Endothelial cell of umbilical vein (primary cell): ENCODE measurements around the gene PKHD1. TPM values are rescaled to one million over a fixed set of nuclear protein-coding genes. Genes with fewer than 3 reads are reported as not detected.

Experiments
- BruUV-seq: library from RNA; stranded (reverse); fragments of 400-500 nt; replicated peaks from 2 replicates; lab custom pipeline; 2021; lab: Mats Ljungman, UMichigan
- CTCF ChIA-PET: fragments of 300-600, 350-600 bp; sonication (Branson Sonifier 250); formaldehyde crosslinking; loops from one replicate; lab custom pipeline; 2021; ENCODE audit warnings: antibody characterized with exemption, inconsistent platforms; lab: Charles Lee
- POLR2A ChIA-PET: fragments of 300-600, 350-600 bp; sonication (Branson Sonifier 250); formaldehyde crosslinking; loops from one replicate; lab custom pipeline; 2021; ENCODE audit warnings: antibody characterized with exemption, inconsistent platforms; lab: Charles Lee
- DNase-seq: peaks from one replicate; pipeline ENCODE4 v3.0.0-alpha.2; 2011; ENCODE audit warnings: low read depth, low spot score
- FAIRE-seq: peaks from 2 replicates; lab custom pipeline; 2011; peaks lifted over from hg19 to GRCh38; lab: Jason Lieb, UNC
- H2AFZ ChIP-seq: 2 replicates; pipeline ENCODE4 v1.6.0; 2012; ENCODE audit warnings: low read depth, low read length, control low read depth, inconsistent platforms
- H3K27ac ChIP-seq: 2 replicates; pipeline ENCODE4 v1.5.1; 2011; ENCODE audit warnings: low read depth, mild to moderate bottlenecking, control low read depth, low read length, moderate library complexity; ENCODE audit not compliant: insufficient read depth
- H3K27me3 ChIP-seq, 2 experiments: 2 replicates each; pipeline versions ENCODE4 v1.6.0 to v1.6.1; 2011; ENCODE audit warnings: low read length in 2 of 2, mixed read lengths in 1 of 2; ENCODE audit not compliant: control insufficient read depth in 2 of 2, insufficient read depth in 2 of 2
- H3K36me3 ChIP-seq, 2 experiments: 2 replicates in 1 of 2; 3 replicates in 1 of 2; pipeline ENCODE4 v1.5.1; 2011; ENCODE audit warnings: low read length in 2 of 2, mild to moderate bottlenecking in 1 of 2, moderate library complexity in 1 of 2; ENCODE audit not compliant: control insufficient read depth in 2 of 2, insufficient read depth in 2 of 2; ENCODE audit errors: extremely low read depth in 1 of 2
- H3K4me1 ChIP-seq: 3 replicates; pipeline ENCODE4 v1.5.1; 2011; ENCODE audit warnings: mild to moderate bottlenecking, low read length; ENCODE audit not compliant: control insufficient read depth, insufficient read depth; ENCODE audit errors: extremely low read depth
- H3K4me2 ChIP-seq: 2 replicates; pipeline ENCODE4 v1.6.1; 2011; ENCODE audit warnings: low read length, control low read depth, mixed read lengths; ENCODE audit not compliant: insufficient read depth
- H3K4me3 ChIP-seq, 3 experiments: fragments of 200-600 bp in 1 of 3; sonication (generic), shearing (Covaris generic) in 1 of 3; replicated peaks in 1 of 3; 2 replicates each; pipeline ENCODE4 v1.5.1; 2011 to 2016; ENCODE audit warnings: control low read depth in 3 of 3, low read length in 3 of 3, mild to moderate bottlenecking in 2 of 3, inconsistent platforms in 1 of 3, low read depth in 1 of 3, moderate library complexity in 1 of 3; ENCODE audit not compliant: insufficient read depth in 1 of 3
- H3K79me2 ChIP-seq: 2 replicates; pipeline ENCODE4 v1.6.0; 2012; ENCODE audit warnings: low read length, inconsistent platforms; ENCODE audit not compliant: control insufficient read depth, insufficient read depth
- H3K9ac ChIP-seq: replicated peaks from 2 replicates; pipeline ENCODE3; 2011; ENCODE audit warnings: low read length, control low read depth; ENCODE audit not compliant: insufficient read depth; ENCODE audit errors: extremely low read depth
- H3K9me1 ChIP-seq: replicated peaks from 3 replicates; pipeline ENCODE4 v1.6.0; 2011; ENCODE audit warnings: mild to moderate bottlenecking, low read length; ENCODE audit not compliant: control insufficient read depth, insufficient read depth; ENCODE audit errors: extremely low read depth
- H3K9me3 ChIP-seq: replicated peaks from 2 replicates; pipeline ENCODE4 v1.5.1; 2012; ENCODE audit warnings: low read length, inconsistent platforms; ENCODE audit not compliant: control insufficient read depth, insufficient read depth
- H4K20me1 ChIP-seq: replicated peaks from 2 replicates; pipeline ENCODE3; 2011; ENCODE audit warnings: mild to moderate bottlenecking, low read length; ENCODE audit not compliant: control insufficient read depth, insufficient read depth; ENCODE audit errors: extremely low read depth
- EZH2 ChIP-seq: IDR thresholded peaks from 2 replicates; pipeline ENCODE4 v1.6.1; 2012; ENCODE audit warnings: borderline replicate concordance, low read depth, mild to moderate bottlenecking, moderate library complexity, low read length, inconsistent platforms; ENCODE audit not compliant: severe bottlenecking
- FOS ChIP-seq: IDR thresholded peaks from 2 replicates; pipeline ENCODE4 v1.6.1; 2011; ENCODE audit warnings: mild to moderate bottlenecking, low read length, moderate library complexity, borderline replicate concordance; ENCODE audit not compliant: insufficient read depth
- GATA2 ChIP-seq: IDR thresholded peaks from 2 replicates; pipeline ENCODE4 v1.7.0; 2011; ENCODE audit warnings: low read depth, mild to moderate bottlenecking, moderate library complexity, mixed read lengths, low read length; ENCODE audit not compliant: insufficient read length, insufficient read depth
- JUN ChIP-seq: IDR thresholded peaks from 2 replicates; pipeline ENCODE4 v1.6.1; 2011; ENCODE audit warnings: borderline replicate concordance, low read depth; ENCODE audit not compliant: insufficient read length, insufficient read depth
- MAX ChIP-seq: IDR thresholded peaks from 2 replicates; pipeline ENCODE4 v1.6.1; 2011; ENCODE audit not compliant: insufficient read depth, insufficient read length
- MYC ChIP-seq: IDR thresholded peaks from one replicate; pipeline ENCODE4 v1.6.1; 2011; ENCODE audit warnings: mild to moderate bottlenecking, low read depth, low read length
- POLR2A ChIP-seq: IDR thresholded peaks from 2 replicates; pipeline ENCODE4 v1.6.1; 2012; ENCODE audit warnings: low read depth, mild to moderate bottlenecking, control low read depth, low read length
- POLR2AphosphoS5 ChIP-seq: IDR thresholded peaks from 2 replicates; pipeline ENCODE4 v1.6.1; 2012; ENCODE audit warnings: low read depth, mild to moderate bottlenecking, control low read depth, low read length, moderate library complexity; ENCODE audit not compliant: insufficient read depth
- dilution Hi-C: fragments of 300-500 bp; cut with MboI; formaldehyde crosslinking; loops from one replicate; pipeline ENCODE4 v1.15.0; 2019; ENCODE audit warnings: low sequenced_read_pairs; ENCODE audit not compliant: extremely low pct_ligation_motif_present
- intact Hi-C: fragments of 100-400 bp; cut with micrococcal nuclease; formaldehyde crosslinking; loops from one replicate; pipeline ENCODE4 v1.10.0; 2022
- polyA plus RNA-seq, 4 experiments: library from polyadenylated mRNA; depleted of rRNA in 3 of 4; stranded (reverse) in 3 of 4; unstranded in 1 of 4; fragments of >200 nt; gene quantifications; 2 replicates each; pipeline versions ENCODE4 v1.2.1 to v1.2.3, GENCODE V29; 2011 to 2012; ENCODE audit warnings: missing spikeins in 1 of 4
- total RNA-seq: library from RNA; stranded (reverse); gene quantifications from 2 replicates; pipeline ENCODE4 v1.2.3, GENCODE V29; 2021
- TF ChIP-seq, protein P1 (sequence below), 2 donors: IDR thresholded peaks; 1 replicate in 1 of 2; 2 replicates in 1 of 2; pipeline ENCODE4 v1.5.1; 2011; ENCODE audit warnings: low read length in 2 of 2, mild to moderate bottlenecking in 2 of 2, moderate library complexity in 2 of 2, control low read depth in 1 of 2, inconsistent platforms in 1 of 2, low read depth in 1 of 2; ENCODE audit not compliant: insufficient read depth in 1 of 2; ENCODE audit errors: extremely low read depth in 1 of 2

The PKHD1 gene
- total and polyA plus RNA-seq, 2 donors (not counting 3 experiments of a cell fraction or from before 2014, with no cell fraction given): not detected

DNA sequence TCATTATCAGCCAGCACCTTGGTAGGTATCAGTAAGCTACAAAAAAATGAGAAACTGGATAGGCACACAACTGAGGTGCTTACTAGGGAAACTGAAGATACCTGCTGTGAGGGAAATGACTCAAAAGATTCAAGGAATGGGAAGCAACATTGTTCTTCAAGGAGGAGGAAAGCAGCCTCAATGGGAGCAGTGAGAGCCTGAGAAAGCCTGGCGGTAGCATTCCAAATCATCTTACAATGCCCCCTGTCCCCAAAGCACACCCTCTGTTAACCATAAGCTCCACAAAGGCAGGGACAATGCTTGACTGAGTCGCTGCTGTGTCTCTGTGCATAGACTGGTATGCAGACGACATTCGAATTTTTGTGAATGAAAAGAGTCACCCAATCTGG is 10.6 kb downstream of the PKHD1 start:
- no peak overlapping the region for H3K9ac ChIP-seq
- H4K20me1 ChIP-seq: no peaks in the 10 kb centered on the region
- CTCF ChIA-PET: no interaction called here
- no peak overlapping the region for H3K4me2 ChIP-seq
- POLR2A ChIA-PET: no interaction called here
- intact Hi-C loops: no loop called here
- no peak overlapping the region for H3K27ac ChIP-seq
- no peaks in the 10 kb centered on the region for H3K9me3 ChIP-seq
- dilution Hi-C loops: no loop called here
- H3K27me3 ChIP-seq: peaks cover 0 to 2% of the 10 kb centered on the region in 2 experiments
- FAIRE-seq: no peak
- no peaks in the 10 kb centered on the region for H3K4me1 ChIP-seq
- no peak for DNase-seq
- TF ChIP-seq FOS: no peak
- no peak for TF ChIP-seq POLR2A
- no peak for TF ChIP-seq EZH2
- no peak for TF ChIP-seq GATA2
- TF ChIP-seq JUN: no peak
- TF ChIP-seq, protein P1, sequence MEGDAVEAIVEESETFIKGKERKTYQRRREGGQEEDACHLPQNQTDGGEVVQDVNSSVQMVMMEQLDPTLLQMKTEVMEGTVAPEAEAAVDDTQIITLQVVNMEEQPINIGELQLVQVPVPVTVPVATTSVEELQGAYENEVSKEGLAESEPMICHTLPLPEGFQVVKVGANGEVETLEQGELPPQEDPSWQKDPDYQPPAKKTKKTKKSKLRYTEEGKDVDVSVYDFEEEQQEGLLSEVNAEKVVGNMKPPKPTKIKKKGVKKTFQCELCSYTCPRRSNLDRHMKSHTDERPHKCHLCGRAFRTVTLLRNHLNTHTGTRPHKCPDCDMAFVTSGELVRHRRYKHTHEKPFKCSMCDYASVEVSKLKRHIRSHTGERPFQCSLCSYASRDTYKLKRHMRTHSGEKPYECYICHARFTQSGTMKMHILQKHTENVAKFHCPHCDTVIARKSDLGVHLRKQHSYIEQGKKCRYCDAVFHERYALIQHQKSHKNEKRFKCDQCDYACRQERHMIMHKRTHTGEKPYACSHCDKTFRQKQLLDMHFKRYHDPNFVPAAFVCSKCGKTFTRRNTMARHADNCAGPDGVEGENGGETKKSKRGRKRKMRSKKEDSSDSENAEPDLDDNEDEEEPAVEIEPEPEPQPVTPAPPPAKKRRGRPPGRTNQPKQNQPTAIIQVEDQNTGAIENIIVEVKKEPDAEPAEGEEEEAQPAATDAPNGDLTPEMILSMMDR (IDR thresholded peaks at IDR 0.05; ENCODE audit: extremely low read depth in 1 of 2, insufficient read depth in 1 of 2, low read depth in 1 of 2, low read length in 2 of 2): no peak
- TF ChIP-seq MAX: no peak
- TF ChIP-seq POLR2AphosphoS5: no peak
- TF ChIP-seq MYC: no peak
- BruUV-seq: no TSS peak
- H3K79me2 ChIP-seq: no peaks in the 10 kb centered on the region
- H3K36me3 ChIP-seq: no peaks in the 10 kb centered on the region
- no peaks in the 10 kb centered on the region for H3K9me1 ChIP-seq
- H3K4me3 ChIP-seq: no peak overlapping the region
- no peak overlapping the region for H2AFZ ChIP-seq
